Retinal pigment epithelial cell (primary cell): ENCODE data around the gene RPS23.
A peak's percentile ranks its signal among the peaks of the same experiment; 100 is the strongest.
"Not testable (repeated sequence)": the region's sequence is repeated elsewhere in the genome, so short reads cannot be mapped to it uniquely, and the experiment has no call there.

Source experiments
- DNase-seq: peaks from one replicate; pipeline ENCODE4 v3.0.0-alpha.2; 2010; ENCODE audit warnings: low read depth
- H3K4me3 ChIP-seq: 2 replicates; pipeline ENCODE4 v1.5.1; 2011; ENCODE audit warnings: mild to moderate bottlenecking, low read length, control low read depth, moderate library complexity
- TF ChIP-seq, protein P1 (sequence below): conservative IDR thresholded peaks from 2 replicates; pipeline ENCODE4 v1.5.1; 2011; ENCODE audit warnings: low read depth, low read length, control low read depth, inconsistent platforms

RPS23 gene

DNA sequence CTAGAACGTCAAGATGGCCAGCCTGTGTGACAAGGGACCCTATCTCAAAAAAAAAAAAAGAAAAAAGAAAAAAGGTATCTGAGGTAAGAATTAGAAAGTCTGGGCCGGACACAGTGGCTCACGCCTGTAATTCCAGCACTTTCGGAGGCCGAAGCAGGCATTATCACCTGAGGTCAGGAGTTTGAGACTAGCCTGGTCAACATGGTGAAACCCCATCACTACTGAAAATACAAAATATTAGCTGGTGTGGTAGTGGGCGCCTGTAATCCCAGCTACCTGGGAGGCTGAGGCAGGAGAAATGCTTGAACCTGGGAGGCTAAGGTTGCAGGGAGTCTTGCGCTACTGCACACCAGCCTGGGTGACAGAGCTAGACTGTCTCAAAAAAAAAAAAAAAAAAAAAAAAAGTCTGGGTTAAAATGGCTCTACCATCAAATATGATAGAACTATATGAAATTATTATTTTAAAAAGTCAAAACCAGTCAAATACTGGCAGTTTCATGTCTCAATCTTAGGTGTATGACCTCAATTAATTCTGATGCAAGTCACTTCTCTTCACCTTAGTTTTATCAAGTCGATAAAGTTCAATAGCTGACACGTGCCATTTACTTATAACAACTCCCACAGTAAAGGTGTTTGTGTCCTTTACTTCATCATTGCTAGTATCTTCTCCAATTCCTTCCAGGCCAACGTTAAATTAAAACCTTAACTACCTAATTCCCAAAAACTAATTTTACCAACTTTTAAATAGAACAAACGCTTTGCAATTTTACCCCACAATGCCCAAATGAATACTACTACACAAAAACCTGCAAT, 1.1 kb downstream of the RPS23 start:
- DNase-seq, result no peak
- TF ChIP-seq, protein P1, sequence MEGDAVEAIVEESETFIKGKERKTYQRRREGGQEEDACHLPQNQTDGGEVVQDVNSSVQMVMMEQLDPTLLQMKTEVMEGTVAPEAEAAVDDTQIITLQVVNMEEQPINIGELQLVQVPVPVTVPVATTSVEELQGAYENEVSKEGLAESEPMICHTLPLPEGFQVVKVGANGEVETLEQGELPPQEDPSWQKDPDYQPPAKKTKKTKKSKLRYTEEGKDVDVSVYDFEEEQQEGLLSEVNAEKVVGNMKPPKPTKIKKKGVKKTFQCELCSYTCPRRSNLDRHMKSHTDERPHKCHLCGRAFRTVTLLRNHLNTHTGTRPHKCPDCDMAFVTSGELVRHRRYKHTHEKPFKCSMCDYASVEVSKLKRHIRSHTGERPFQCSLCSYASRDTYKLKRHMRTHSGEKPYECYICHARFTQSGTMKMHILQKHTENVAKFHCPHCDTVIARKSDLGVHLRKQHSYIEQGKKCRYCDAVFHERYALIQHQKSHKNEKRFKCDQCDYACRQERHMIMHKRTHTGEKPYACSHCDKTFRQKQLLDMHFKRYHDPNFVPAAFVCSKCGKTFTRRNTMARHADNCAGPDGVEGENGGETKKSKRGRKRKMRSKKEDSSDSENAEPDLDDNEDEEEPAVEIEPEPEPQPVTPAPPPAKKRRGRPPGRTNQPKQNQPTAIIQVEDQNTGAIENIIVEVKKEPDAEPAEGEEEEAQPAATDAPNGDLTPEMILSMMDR, result no peak
- H3K4me3 ChIP-seq, result peak overlapping the region; percentile 87

DNA sequence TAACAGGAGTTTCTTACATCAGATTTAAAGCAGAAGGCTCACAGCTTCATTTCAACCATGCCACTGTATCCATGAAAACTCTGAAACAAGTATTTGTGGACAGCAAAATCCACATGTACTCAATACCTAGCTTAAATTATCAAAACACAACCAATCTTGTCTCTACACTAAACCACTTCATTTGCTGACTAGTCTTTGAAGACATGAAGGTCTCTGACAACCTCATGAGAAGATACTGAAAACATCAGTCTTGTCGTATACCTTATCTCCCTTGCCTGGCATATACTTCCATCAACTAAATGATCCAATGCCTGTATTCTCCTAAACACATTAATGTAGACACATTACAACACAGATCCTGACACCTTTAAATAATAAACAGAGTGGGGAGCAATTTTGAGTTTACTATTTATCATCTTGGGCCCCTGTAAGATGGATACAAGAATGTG, 2.9 kb downstream of the RPS23 start:
- DNase-seq, result no peak
- TF ChIP-seq, protein P1, result no peak
- no peak overlapping the region for H3K4me3 ChIP-seq

DNA sequence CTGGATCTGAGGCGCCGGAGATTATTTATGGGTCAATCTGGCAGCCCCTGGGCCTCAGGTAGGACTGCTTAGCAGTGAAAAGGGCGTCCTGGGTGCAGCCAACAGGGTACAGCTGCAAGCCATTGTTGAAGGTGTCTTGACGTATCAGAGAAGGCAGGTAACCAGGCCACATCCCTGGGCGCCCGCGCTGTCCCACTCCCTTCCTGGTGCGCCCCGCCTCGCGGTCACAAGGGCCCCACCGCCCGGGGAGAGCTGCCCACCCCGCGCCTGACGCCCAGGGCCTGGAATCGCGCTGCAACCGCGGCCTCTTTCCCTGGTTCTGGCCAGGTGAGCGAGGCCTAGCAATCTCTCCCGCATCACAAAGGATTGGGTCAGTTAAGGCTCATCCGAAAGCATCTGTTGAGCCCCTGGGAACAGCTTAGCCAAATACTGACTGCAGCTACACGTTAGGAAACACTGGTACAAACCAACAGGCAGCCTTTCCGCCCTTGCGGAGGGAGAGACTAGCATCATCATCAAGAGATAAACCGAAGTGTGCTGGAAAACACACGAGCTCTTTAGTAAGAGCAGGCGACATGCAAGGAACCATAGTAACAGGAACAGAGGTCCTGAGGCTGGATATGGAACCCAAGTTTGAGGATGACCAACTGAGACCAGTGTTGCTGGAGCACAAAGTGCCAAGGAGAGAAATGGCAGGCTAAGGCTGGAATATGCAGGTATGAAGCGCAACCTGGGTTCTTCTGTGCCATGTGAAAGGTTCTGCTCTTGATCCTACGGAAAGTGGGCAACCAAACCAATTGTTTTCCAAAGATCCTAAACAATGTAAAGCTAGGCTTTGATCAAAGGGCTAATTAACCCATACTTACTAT, 3.6 kb downstream of the RPS23 start:
- TF ChIP-seq, protein P1, result no peak
- no peak overlapping the region for H3K4me3 ChIP-seq
- DNase-seq, result no peak

DNA sequence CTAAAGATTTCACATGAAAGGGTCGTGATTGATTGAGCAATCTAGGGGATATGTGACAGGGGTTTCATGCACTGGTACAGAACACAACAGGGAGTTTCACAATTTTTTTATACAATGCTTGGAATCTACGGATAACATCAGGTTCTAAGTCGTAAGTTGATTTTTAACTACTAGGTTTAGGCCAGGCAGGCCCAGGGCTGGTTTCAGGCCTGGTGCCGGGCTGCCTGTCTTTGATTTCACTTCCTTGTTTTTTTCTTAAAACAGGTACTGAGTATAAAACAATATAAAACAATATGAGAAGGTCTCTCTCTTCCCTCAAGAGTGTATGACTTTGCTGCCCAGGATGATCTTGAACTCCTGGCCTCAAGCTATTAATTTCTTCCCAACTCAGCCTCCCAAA, 4.7 kb downstream of the RPS23 start:
- not testable (repeated sequence) for DNase-seq, H3K4me3 ChIP-seq

DNA sequence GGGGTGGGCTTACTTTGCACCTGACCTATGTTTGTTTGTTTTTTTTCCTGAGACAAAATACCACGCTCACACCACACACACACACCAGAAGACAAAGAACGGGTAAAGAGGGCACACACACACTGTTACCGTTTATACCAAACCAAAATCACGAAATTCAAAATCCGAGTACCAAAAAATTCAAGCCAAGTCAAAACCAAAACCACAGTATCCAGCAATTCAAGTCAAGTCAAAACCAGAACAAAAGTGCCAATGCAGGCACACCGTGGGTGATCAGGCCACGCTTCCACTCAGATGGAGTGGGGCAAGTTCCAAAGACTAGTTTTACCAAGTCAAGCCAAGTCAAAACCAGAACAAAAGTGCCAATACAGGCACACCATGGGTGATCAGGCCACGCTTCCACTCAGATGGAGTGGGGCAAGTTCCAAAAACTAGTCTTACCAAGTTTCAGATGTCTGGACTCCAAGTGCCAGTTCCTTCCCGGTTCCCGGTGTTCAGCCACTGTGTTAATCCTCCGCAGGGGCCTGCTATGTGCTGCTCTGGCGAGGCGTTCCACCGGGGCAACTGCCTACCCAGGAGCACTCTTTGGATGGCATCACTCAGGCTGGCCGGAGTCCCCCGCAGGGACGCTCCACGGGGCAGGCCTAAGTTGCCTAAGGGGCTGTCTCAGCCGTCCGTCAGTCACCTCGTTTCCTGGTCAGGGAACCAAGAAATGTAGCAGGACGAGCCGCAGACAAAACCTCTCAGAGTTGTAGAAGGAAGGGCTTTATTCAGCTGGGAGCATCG, 5.4 kb downstream of the RPS23 start:
- not testable (repeated sequence) for H3K4me3 ChIP-seq, DNase-seq

DNA sequence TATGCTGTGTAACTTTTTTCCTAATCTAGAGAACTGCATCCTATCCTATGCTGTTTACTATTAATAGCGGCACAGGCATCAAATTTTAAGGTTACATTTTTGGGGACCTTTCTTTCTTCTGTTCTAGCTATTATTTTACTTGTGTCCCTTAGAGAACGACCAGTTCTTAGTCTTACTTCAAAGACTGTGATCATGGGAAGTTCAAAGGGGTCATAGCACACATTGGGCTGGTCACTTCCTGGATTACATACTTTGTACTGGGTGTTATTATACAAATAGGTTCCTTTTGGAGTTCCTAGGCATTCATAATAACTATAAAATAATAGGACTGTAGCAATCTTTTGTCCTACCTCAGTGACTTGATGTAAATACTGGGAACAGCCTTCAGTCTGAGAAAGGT, 8.8 kb downstream of the RPS23 start:
- H3K4me3 ChIP-seq, DNase-seq: not testable (repeated sequence)

DNA sequence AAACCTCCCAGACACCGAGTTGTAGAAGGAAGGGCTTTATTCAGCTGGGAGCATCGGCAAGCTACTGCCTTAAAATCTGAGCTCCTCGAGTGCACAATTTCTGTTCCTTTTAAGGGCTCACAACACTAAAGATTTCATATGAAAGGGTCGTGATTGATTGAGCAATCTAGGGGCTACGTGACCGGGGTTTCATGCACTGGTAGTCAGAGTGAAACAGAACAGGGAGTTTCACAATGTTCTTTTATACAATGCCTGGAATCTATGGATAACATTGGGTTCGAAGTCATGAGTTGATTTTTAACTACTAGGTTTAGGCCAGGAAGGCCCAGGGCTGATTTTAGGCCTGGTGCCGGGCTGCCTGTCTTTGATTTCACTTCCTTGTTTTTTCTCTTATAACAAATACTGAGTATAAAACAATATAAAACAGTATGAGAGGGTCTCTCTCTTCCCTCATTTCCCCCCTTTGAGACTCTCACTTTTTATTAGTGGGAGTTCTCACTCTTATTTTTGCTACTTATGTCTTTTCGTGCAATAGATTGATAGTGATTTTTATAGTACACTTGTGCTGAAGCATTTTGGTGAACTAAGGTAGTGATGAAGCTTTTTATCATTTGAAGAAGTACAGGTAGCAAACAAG, 10.7 kb downstream of the RPS23 start:
- not testable (repeated sequence) for H3K4me3 ChIP-seq, DNase-seq

DNA sequence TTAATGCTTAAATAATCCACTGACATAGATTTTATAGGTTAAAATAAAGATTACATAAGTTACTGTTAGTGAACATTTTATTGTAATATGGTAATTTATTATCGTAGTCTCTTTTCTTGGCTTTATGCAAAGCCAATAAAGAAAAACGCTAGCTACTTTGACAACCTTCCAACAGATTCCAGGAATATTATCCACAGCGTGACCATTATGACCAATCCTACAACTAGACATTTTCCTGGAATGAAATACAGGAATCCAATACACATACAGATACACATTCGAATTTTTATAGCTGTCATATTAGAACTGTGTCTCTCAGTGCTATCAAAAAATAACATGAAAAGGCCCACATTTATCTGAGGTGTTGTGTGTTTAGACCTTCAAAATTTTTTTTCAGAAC, 13.1 kb downstream of the RPS23 start:
- no peak for DNase-seq
- TF ChIP-seq, protein P1, result no peak
- no peak overlapping the region for H3K4me3 ChIP-seq
